ENCODE results near the gene RIPPLY3.
"Not testable (repeated sequence)": the region's sequence is repeated elsewhere in the genome, so short reads cannot be mapped to it uniquely, and the experiment has no call there.

Gene RIPPLY3

DNA sequence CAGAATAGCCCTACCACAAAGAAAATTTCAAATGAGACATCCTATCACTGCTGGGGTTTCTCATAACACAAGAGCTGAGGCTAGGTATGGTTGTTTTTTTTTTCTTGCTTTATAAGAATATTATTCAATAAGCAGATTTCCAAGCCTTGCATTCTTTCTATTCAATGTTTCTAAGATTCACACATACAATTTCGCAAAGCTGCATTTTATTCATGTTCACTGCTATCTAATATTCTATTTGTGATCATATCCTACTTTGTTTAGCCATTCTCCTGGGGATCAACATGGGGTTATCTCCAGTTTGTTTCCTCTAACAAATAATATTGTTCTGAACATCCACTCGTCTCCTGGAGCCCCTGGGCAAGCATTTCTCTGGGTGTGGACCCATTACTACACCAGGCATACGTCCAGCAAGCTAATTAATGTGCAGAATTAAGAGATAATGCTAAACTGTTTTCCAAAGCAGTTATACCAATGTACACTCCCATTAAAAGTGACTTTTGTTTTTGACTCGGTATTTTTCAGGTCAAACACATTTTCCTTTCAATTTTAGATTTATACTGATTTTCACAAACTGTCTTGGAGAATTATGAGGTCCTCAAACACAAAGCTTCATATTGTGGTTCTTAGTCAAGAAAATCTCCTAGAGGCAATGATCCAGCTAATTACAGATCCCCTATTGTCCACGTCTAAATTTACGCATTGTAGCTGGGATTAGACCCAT lies 24.4 kb upstream of the RIPPLY3 start:
- no peak overlapping the region for H3K4me3 ChIP-seq (replicated peaks; ENCODE audit: low read depth, low read length)
- TF ChIP-seq CTCF (IDR thresholded peaks at IDR 0.05; ENCODE audit: low read depth, low read length, missing control alignments): no peak
- no peak for DNase-seq (ENCODE audit: extremely low read depth, low read depth)

DNA sequence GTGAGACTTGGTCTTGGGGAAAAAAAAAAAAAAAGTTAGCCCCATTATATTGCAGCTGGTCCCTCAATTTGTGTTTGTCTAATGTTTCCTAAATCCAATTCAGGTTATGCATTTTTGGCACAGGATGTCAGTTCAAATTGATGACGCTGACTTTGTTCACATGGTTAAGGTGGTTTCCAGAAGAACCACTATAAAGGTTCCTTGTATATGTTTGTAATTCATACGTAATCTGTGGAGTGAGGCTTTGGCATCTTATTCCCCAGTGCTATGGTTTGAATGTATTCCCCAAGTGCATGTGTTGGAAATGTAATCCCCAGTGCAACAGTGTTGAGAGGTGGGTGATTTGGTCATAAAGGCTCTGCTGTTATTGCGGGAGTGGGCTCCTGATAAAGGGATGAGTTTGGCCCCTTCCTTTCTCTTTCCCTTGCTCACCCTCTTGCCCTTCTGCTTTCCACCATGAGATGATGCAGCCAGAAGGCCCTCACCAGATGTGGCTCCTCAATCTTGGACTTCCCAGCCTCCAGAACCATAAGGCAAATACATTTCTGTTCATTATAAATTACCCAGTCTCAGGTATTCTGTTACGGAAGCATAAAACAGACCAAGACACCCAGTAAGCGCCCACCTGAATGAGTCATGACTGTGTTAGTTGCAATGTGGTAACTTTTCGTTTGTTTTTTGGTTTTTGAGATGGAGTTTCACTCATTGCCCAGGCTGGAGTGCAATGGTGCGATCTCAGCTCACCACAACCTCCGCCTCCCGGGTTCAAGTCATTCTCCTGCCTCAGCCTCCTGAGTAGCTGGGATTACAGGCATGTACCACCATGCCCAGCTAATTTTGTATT lies 20.5 kb upstream of the RIPPLY3 start:
- no peak overlapping the region for H3K4me3 ChIP-seq (replicated peaks; ENCODE audit: low read depth, low read length)
- no peak for DNase-seq (ENCODE audit: extremely low read depth, low read depth)
- TF ChIP-seq CTCF (IDR thresholded peaks at IDR 0.05; ENCODE audit: low read depth, low read length, missing control alignments): no peak

DNA sequence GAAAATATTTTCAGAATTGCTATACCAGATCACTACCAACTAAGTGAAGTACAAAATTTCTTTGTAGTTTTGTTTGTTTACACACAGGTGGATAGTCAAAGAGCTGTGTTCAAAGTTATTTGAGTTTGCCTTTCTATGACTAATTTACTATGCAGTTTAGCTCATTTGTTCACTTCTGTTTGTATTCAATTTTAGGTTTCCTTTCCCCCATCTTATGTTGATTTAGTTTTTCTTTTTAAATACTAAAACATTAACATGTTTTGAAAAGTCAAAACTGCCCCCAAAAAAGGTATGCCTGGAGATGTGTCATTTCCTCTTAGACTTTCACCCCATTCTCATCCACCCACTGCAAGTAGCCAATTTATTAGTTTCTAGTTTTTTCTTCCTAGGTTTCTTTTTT lies 18.7 kb upstream of the RIPPLY3 start:
- no peak for DNase-seq (ENCODE audit: extremely low read depth, low read depth)
- H3K4me3 ChIP-seq (replicated peaks; ENCODE audit: low read depth, low read length): no peak overlapping the region
- no peak for TF ChIP-seq CTCF (IDR thresholded peaks at IDR 0.05; ENCODE audit: low read depth, low read length, missing control alignments)

DNA sequence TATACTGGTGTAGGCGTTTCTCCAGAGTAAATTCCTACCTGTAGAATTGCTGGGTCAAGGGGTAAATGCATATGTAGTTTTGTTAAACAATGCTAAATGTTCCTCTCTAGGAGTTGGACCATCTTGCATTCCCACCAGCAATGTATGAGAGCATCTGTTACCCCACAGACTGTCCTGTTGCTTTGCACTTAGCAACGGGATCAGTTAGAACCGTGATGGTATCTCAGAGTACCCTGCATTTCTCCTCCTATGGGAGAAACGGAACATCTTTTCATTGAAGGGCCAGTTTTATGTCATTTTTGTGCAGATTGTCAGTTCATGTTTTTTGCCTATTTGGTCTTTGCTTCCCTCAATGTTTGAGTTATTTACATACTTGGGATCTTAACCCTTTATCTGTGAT lies 18.0 kb upstream of the RIPPLY3 start:
- H3K4me3 ChIP-seq (replicated peaks; ENCODE audit: low read depth, low read length): no peak overlapping the region
- no peak for TF ChIP-seq CTCF (IDR thresholded peaks at IDR 0.05; ENCODE audit: low read depth, low read length, missing control alignments)
- DNase-seq (ENCODE audit: extremely low read depth, low read depth): no peak

DNA sequence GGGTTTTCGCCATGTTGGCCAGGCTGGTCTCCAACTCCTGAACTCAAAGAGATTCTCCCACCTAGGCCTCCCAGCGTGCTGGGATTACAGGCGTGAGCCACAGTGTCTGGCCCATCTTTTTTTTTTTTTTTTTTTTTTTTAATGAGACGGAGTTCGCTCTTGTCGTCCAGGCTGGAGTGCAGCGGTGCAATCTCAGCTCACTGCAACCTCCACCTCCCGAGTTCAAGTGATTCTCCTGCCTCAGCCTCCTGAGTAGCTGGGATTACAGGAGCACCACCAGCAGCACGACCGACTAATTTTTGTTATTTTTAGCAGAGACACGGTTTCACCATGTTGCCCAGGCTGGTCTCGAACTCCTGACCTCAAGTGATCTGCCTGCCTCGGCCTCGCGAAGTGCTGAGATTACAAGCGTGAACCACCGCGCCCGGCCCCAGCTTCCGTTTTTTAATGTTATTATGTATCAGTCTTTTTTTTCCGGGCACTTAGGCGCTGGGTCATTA lies 17.3 kb upstream of the RIPPLY3 start:
- H3K4me3 ChIP-seq (replicated peaks; ENCODE audit: low read depth, low read length): peak overlapping the region; percentile 46
- not testable (repeated sequence) for DNase-seq (ENCODE audit: extremely low read depth, low read depth)

DNA sequence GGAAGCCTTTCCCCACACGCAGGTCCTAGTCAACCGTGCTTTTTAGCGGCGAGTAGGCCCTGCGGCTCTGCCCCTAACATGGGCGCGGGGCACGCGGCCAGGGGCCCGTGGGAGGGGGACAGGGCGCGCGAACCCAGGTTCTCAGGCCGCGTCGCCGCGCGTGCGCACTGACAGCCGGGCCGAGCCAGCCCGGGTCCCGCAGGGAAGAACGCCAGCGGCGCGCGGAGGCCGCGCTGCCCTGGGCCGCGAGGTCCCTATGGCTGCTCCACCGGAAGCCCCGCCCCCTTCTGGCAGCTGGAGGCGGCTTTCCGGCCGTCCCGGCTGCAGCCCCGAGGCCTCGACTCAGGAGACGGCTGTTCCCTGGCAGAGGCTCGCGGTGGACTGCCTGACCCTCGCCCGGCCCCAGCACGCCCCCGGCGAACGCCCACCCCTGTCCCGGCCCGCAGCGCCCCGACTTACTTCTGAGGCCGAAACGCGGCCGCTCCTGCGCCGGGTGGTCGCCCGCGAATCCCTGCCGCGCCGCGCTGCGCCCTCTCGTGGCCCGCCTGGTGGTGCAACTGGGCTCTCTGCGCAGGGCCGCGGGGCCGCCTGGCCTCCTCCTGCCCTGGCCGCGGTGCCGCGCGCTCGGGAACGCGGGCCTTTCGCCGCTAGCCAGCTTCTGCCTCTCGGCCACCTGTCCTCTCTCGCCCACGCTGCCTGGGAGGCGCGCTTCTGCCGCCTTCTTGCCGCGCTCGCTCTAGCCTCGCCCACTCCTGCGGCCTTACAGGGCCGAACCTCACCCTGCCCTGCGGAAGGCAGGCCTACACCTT lies 16.6 kb upstream of the RIPPLY3 start:
- peak overlapping the region; percentile 46 for H3K4me3 ChIP-seq (replicated peaks; ENCODE audit: low read depth, low read length)
- DNase-seq (ENCODE audit: extremely low read depth, low read depth): peak; percentile 43
- TF ChIP-seq CTCF (IDR thresholded peaks at IDR 0.05; ENCODE audit: low read depth, low read length, missing control alignments): peak; percentile 37
